T-helper 22 cell (primary cell): ENCODE results near the gene IRX2.

Source experiments
- DNase-seq: peaks from one replicate; pipeline ENCODE4 v3.0.0-alpha.2; 2020; ENCODE audit warnings: low read depth

The IRX2 gene

DNA sequence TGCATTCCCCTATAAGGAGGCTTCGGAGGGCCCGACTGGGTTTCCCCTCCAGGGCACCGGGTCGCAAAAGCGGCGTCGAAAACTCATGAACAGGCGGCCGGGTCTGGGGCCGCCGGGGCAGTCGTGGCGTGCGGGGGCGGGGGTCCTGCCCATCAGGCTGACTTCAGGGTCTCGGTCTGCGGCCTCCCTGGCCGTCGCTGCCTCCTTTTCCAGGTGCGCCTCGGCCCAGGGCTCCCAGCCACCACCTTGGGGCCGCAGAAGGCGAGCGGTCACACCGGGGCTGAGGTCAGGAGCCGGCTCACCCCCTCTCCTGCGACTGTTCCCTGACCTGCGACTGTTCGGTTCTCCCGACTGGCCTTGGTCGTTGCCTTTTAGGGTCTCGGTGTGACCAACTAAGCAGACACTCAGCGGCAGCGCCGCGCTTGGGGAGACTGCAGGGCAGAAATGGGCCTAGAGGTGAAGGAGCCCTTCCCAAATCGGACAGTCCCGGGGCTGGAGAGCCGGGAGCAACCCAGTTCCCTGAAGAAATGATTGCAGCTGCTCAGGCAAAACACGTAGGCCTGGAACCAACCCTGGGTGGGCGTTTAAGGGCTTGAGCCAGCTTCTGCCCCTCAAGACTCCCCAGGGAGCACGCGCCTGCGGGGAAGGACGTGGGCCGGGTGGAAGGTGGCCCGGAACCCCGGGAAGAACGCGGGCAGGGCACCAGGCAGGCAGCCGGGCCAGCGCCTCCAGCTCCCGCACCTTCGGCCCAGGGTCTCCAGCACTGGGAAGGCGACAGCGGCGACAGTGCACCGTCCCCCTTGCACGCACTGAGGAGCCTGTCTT, 11.2 kb downstream of the IRX2 start:
- DNase-seq: no peak

DNA sequence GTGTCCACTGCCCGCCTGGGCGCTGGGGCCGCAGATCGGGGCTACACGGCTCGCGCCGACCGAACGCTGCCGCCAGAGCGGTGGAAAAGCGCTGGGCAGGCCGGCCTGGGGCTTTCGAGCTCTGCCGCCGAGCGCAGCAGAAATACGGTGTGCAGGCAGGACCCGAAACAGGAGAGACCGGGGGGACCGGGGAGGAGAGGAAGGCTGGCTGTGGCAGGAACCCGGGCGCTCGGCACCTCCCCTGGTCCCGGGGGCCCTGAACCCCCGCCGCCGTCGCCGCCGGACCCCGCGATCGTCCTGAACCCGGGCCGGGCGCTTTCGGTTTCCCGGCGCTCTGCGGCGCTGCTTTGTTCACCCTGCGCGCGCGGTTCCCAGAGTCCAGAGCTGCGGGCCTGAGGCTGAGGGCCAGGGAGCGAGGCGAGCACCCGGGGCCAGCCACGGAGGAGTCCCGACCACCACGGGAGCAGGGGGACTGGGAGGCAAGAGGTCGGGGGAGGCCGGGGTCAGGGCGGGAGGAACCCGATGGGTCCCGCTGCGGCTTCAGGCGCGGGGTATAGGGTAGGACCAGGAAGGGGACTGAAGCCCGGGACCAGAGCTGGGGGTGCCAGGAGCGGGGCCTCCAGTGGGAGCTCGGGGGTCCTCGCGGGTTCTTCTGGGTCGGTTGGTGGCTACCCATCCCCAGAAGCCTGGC, 12.0 kb downstream of the IRX2 start:
- DNase-seq: no peak

GRCh38 chr5:2738700-2739359, 12.6 kb downstream of the IRX2 start:
- DNase-seq: no peak

DNA sequence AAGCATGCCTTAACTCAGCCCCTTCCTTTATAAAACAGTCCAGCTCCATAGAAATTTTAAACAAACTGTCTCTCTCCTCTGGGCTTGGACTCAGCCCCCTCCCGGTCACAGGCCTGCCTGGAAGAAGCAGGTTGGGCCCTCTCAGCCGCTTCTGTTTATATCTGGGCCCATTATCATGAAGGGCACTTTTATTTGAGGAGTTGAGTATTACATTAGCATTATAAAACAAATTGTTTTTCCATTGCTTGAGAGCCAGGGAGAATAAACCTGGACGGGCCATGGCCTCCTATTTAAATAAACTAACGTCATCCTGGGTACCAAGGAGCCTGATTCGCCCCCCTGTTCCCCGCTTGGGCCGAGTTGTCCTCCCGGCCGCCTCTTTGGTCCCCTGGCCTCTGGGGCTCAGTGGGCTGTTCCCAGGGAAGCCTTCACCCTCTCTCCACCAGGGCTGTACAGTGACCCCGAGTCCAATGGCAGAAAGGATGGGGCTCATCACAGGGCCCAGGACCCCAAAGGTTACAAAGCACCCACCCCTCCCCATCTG, 13.2 kb downstream of the IRX2 start:
- DNase-seq: no peak

- DNase-seq: no peak
Measured at GRCh38 chr5:2737273-2738155, 14.0 kb downstream of the IRX2 start.

DNA sequence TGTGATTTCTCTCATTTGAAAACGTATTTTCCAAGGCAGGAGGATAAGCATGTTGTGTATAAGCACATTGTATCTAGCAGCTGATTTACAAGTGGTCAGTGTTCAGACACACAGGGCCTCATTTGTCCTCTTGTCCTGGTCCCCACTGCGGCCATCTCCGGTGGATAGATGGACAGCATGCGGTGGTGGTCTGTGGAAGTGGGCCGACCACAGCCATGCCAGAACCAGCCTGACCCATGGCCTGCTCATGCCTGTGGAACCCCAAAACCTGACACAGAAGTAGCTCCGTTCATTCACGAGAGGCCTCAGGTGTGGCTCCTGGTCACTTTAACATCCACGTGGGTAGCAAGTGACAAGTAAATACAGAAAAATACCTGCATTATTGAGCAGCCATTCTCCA, 14.6 kb downstream of the IRX2 start:
- no peak for DNase-seq

DNA sequence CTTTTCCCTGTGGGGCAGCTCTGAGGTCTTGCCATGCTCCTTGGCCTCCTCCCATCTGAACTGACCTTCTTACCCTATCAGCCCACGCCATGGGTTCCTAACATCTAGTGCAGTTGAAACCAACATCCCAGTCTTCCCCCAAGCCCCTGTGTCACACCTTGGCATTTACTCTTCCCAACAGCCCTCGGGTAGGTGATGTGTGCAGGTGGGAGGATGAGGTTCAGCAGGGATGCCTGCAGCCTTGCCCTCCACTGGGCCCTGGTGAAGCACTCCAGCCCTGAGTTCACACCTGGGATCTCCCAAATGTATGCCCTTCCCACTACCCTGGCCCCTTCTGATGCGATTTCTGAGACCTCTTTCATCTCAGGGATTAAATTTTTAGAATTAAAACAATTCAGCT, 15.5 kb downstream of the IRX2 start:
- no peak for DNase-seq

DNA sequence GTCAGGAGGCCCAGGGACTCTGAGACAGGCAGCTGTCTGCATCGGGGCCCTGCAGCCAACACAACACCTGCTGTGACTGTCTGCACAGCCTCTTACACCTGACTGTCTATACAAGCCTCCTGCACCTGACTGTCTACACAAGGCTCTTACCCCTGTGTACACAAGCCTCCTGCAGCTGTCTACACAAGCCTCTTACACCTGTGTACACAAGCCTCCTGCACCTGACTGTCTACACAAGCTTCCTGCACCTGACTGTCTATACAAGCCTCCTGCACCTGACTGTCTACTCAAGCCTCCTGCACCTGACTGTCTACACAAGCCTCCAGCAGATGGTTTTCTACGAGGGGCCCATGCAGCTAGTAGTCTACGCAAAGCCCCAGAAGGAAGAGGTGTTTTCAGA, 18.6 kb downstream of the IRX2 start:
- DNase-seq: no peak

DNA sequence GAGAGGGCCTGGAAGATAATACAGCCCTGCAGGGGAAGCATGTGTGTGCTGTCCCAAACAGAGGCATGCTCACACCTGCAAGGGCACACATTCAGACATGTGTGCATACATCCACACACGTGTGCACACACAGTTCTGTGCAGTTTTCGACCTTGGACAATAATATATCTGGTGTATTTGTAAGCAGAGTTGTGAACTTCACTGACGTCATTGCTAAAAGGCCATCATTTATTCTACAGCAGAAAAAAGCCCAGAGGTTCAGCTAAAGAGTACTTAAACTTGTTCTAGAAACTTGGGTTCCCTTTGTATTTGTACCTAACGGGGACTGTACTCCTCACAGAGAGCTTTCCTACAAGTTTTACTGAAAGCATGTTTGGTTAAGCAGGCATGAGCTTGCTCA, 19.5 kb downstream of the IRX2 start:
- DNase-seq: no peak

GRCh38 chr5:2729189-2729588, 22.3 kb downstream of the IRX2 start:
- DNase-seq: no peak

- no peak for DNase-seq
Measured at GRCh38 chr5:2727550-2727949, 23.9 kb downstream of the IRX2 start.

- no peak for DNase-seq
Measured at GRCh38 chr5:2725980-2726765, 25.3 kb downstream of the IRX2 start.

- DNase-seq: no peak
Measured at GRCh38 chr5:2724831-2725230, 26.6 kb downstream of the IRX2 start.

- no peak for DNase-seq
Measured at GRCh38 chr5:2724031-2724581, 27.4 kb downstream of the IRX2 start.

DNA sequence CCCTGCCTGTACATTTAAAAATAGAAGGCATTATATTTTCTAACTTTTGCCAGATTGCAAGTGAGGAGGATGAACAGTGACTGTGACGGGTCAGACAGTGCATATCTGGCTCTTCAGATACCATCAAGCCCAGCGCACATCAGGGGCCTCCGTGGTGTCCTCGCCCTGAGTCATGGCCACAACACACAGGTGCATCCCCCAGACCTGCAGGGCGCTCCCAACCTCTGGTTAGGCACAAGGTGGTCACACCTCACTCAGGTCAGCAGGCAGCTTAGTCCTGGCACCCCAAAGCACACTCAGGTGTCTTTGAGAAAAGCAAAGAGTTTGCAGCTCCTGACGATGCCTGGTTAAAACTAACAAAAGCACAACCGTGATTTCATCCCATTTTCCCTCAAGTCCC, 28.6 kb downstream of the IRX2 start:
- no peak for DNase-seq

- DNase-seq: no peak
Measured at GRCh38 chr5:2721385-2722138, 29.9 kb downstream of the IRX2 start.

GRCh38 chr5:2719332-2719731, 32.1 kb downstream of the IRX2 start:
- no peak for DNase-seq

DNA sequence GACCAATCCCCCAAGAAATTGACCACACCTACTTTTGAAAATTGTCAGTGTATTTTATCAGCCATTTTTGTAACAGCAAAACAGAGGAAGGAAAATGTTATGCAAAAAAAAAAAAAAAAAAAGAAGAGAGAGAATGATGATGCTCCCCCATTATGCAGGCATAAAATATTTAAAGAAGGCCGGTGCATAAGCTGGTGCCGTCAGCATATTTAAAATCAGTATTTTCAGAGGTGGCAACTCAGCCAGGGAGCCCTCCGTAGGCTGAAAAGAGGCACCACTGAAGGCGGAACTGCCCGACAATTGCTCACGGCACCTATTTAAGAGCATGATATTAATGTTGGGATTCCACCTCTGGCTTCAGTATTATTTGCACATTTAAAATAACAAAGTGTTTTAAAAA, 33.4 kb downstream of the IRX2 start:
- no peak for DNase-seq

GRCh38 chr5:2715856-2716255, 35.6 kb downstream of the IRX2 start:
- no peak for DNase-seq

GRCh38 chr5:2714805-2715204, 36.7 kb downstream of the IRX2 start:
- DNase-seq: no peak
